OCI-LY3 (cell line): ENCODE data around the gene PROK1.
"Not testable (repeated sequence)": the region's sequence is repeated elsewhere in the genome, so short reads cannot be mapped to it uniquely, and the experiment has no call there.

ENCODE experiments used
- H2AFZ ChIP-seq: fragments of 200-600, 300-600 bp; shearing (Covaris generic); 2 replicates; pipeline ENCODE4 v1.6.0; 2014; ENCODE audit warnings: antibody characterized with exemption, low read depth, low read length
- H3K27ac ChIP-seq: fragments of 200-600, 300-600 bp; sonication (generic); 2 replicates; pipeline ENCODE4 v1.5.1; 2014; ENCODE audit warnings: mild to moderate bottlenecking, low read length, moderate library complexity, mixed read lengths
- H3K27me3 ChIP-seq: fragments of 200-600, 300-600 bp; sonication (generic); 2 replicates; pipeline ENCODE4 v1.6.1; 2014; ENCODE audit warnings: low read depth, low read length, mixed read lengths
- H3K36me3 ChIP-seq: fragments of 200-600, 300-600 bp; sonication (generic); replicated peaks from 2 replicates; pipeline ENCODE3; 2014; ENCODE audit warnings: low read depth, low read length, mixed read lengths
- H3K4me1 ChIP-seq: fragments of 300-600, 200-600 bp; sonication (generic); 2 replicates; pipeline ENCODE4 v1.6.1; 2014; ENCODE audit warnings: low read length, mixed read lengths
- H3K4me2 ChIP-seq: fragments of 200-600, 300-600 bp; sonication (generic); 2 replicates; pipeline ENCODE4 v1.6.1; 2014; ENCODE audit warnings: low read length, mixed read lengths
- H3K4me3 ChIP-seq: fragments of 300-600, 200-600 bp; sonication (generic); 2 replicates; pipeline ENCODE4 v1.5.1; 2014; ENCODE audit warnings: antibody characterized with exemption, mild to moderate bottlenecking, low read length, moderate library complexity
- H3K79me2 ChIP-seq: fragments of 300-600, 200-600 bp; shearing (Covaris generic); 2 replicates; pipeline ENCODE4 v1.6.1; 2014; ENCODE audit warnings: mild to moderate bottlenecking, low read length, mixed read lengths
- H3K9ac ChIP-seq: fragments of 300-600, 200-600 bp; shearing (Covaris generic); 2 replicates; pipeline ENCODE4 v1.6.0; 2014; ENCODE audit warnings: mild to moderate bottlenecking, low read length, moderate library complexity
- H3K9me3 ChIP-seq: fragments of 200-600, 300-600 bp; shearing (Covaris generic); 2 replicates; pipeline ENCODE4 v1.6.1; 2014; ENCODE audit warnings: low read length, mixed read lengths; ENCODE audit not compliant: insufficient read depth
- H4K20me1 ChIP-seq: fragments of 200-600, 300-600 bp; sonication (generic); 2 replicates; pipeline ENCODE4 v1.6.1; 2016; ENCODE audit warnings: low read length, mixed read lengths; ENCODE audit not compliant: insufficient read depth
- CTCF ChIP-seq: fragments of 200-600, 300-600 bp; sonication (generic); IDR thresholded peaks from 2 replicates; pipeline ENCODE4 v1.5.1; 2014; ENCODE audit warnings: antibody characterized with exemption, low read length, low read depth
- EZH2phosphoT487 ChIP-seq: fragments of 200-600 bp; shearing (Covaris generic); IDR thresholded peaks from 2 replicates; pipeline ENCODE4 v1.6.1; 2018; ENCODE audit warnings: antibody characterized with exemption, mixed run types, low read depth

PROK1 gene

GRCh38 chr1:110450929-110451328 is at the start of gene PROK1:
Gene PROK1 (plus strand): TSS chr1:110451149. CDS start chr1:110451217, 68 bp downstream.
- H3K4me3 ChIP-seq, result no peak within 1 kb of the TSS

GRCh38 chr1:110403805-110404204 is 47.1 kb upstream of the PROK1 start:
- H3K9me3 ChIP-seq, result no peaks in the 10 kb centered on the region
- no peak overlapping the region for H3K4me2 ChIP-seq
- no peaks in the 10 kb centered on the region for H4K20me1 ChIP-seq
- no peak overlapping the region for H3K27ac ChIP-seq
- H3K79me2 ChIP-seq, result peaks cover 21% of the 10 kb centered on the region
- no peaks in the 10 kb centered on the region for H3K27me3 ChIP-seq
- H3K9ac ChIP-seq, result no peak overlapping the region
- H2AFZ ChIP-seq, result no peak overlapping the region
- no peak overlapping the region for H3K4me3 ChIP-seq
- TF ChIP-seq CTCF, result no peak
- TF ChIP-seq EZH2phosphoT487, result no peak
- peaks cover 8% of the 10 kb centered on the region; the same call in 1 of the 2 replicates for H3K4me1 ChIP-seq
- peaks cover 14% of the 10 kb centered on the region for H3K36me3 ChIP-seq

More at GRCh38 chr1:110450929-110451328, at the start of gene PROK1:
- peaks cover 32% of the 10 kb centered on the region for H3K27me3 ChIP-seq
- no peaks in the 10 kb centered on the region for H3K4me1 ChIP-seq
- H3K27ac ChIP-seq, result no peak within 1 kb of the TSS
- H3K4me2 ChIP-seq, result no peak within 1 kb of the TSS
- H3K9ac ChIP-seq, result no peak within 1 kb of the TSS
- H3K36me3 ChIP-seq, result no peaks in the 10 kb centered on the region
- H4K20me1 ChIP-seq, result no peaks in the 10 kb centered on the region
- H3K79me2 ChIP-seq, result no peaks in the 10 kb centered on the region
- H3K9me3 ChIP-seq, result no peaks in the 10 kb centered on the region
- TF ChIP-seq EZH2phosphoT487 (no peak), CTCF (no peak)
- H2AFZ ChIP-seq, result no peak within 1 kb of the TSS

GRCh38 chr1:110404401-110404800 is 46.5 kb upstream of the PROK1 start:
- H3K4me1 ChIP-seq, result peaks cover 8% of the 10 kb centered on the region; the same call in 1 of the 2 replicates
- no peaks in the 10 kb centered on the region for H4K20me1 ChIP-seq
- H3K9me3 ChIP-seq, result no peaks in the 10 kb centered on the region
- no peaks in the 10 kb centered on the region for H3K27me3 ChIP-seq
- H3K4me3 ChIP-seq, result no peak overlapping the region
- no peak overlapping the region for H2AFZ ChIP-seq
- H3K79me2 ChIP-seq, result peaks cover 21% of the 10 kb centered on the region
- no peak overlapping the region for H3K4me2 ChIP-seq
- H3K36me3 ChIP-seq, result peaks cover 14% of the 10 kb centered on the region
- H3K27ac ChIP-seq, result no peak overlapping the region
- TF ChIP-seq CTCF (no peak), EZH2phosphoT487 (no peak)
- no peak overlapping the region for H3K9ac ChIP-seq

GRCh38 chr1:110406407-110406806 is 44.5 kb upstream of the PROK1 start:
- Histone ChIP-seq H3K9ac (peak overlapping the region; percentile 83), H3K4me2 (peak overlapping the region; percentile 94), H3K4me3 (peak overlapping the region; percentile 95), H3K79me2 (peaks cover 21% of the 10 kb centered on the region)
- H3K36me3 ChIP-seq, H3K4me1 ChIP-seq, H2AFZ ChIP-seq, H3K9me3 ChIP-seq, H3K27ac ChIP-seq, H4K20me1 ChIP-seq, H3K27me3 ChIP-seq: not testable (repeated sequence)
